Uterus (tissue), 2 donors: ENCODE data around the gene SLC39A11.

Experiments
- POLR2A ChIP-seq, 2 donors: fragments of 450-650 bp; IDR thresholded peaks; one replicate each; pipeline ENCODE4 v1.6.1; 2016; ENCODE audit warnings: antibody characterized with exemption in 2 of 2, mild to moderate bottlenecking in 1 of 2, moderate library complexity in 1 of 2
- TF ChIP-seq, protein P1 (sequence below), 4 experiments: fragments of 200-600 bp in 2 of 4; fragments of 450-650 bp in 2 of 4; sonication (generic) in 2 of 4; IDR thresholded peaks; one replicate each; pipeline ENCODE4 v1.5.1; 2016 to 2019; ENCODE audit warnings: antibody characterized with exemption in 4 of 4, mild to moderate bottlenecking in 2 of 4, moderate library complexity in 1 of 4

DNA sequence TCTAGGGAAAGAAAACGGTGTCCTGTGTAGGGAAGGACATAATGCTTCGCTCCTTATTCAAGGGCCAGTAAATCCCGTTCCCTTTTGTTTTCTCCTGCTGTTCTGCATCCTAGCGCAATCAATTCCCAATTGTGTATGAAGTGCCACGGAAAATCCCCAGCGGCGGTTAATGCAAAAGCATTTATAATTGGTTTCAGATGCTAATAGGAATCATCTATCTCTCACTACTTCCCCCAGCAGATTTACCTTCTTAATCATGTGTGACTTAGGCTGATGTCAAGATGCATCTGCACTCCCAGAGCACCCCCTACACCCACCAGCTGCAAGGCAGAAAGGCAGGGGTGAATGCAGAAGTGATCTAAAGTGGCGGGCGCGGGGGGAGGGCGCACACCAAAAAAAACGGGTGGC, 39.6 kb upstream of the SLC39A11 start:
- TF ChIP-seq, protein P1, sequence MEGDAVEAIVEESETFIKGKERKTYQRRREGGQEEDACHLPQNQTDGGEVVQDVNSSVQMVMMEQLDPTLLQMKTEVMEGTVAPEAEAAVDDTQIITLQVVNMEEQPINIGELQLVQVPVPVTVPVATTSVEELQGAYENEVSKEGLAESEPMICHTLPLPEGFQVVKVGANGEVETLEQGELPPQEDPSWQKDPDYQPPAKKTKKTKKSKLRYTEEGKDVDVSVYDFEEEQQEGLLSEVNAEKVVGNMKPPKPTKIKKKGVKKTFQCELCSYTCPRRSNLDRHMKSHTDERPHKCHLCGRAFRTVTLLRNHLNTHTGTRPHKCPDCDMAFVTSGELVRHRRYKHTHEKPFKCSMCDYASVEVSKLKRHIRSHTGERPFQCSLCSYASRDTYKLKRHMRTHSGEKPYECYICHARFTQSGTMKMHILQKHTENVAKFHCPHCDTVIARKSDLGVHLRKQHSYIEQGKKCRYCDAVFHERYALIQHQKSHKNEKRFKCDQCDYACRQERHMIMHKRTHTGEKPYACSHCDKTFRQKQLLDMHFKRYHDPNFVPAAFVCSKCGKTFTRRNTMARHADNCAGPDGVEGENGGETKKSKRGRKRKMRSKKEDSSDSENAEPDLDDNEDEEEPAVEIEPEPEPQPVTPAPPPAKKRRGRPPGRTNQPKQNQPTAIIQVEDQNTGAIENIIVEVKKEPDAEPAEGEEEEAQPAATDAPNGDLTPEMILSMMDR (IDR thresholded peaks at IDR 0.05), result no peak
- TF ChIP-seq POLR2A (IDR thresholded peaks at IDR 0.05), result no peak
